GM18858 (cell line): ENCODE measurements around the gene SPANXN3.
"Not testable (repeated sequence)": the region's sequence is repeated elsewhere in the genome, so short reads cannot be mapped to it uniquely, and the experiment has no call there.

Experiments used
- ATAC-seq: cut with Tn5 transposase; IDR thresholded peaks from one replicate; pipeline ENCODE4 v1.9.1; 2021; ENCODE audit not compliant: unreplicated experiment

Gene SPANXN3, protein sequence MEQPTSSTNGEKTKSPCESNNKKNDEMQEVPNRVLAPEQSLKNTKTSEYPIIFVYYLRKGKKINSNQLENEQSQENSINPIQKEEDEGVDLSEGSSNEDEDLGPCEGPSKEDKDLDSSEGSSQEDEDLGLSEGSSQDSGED

DNA sequence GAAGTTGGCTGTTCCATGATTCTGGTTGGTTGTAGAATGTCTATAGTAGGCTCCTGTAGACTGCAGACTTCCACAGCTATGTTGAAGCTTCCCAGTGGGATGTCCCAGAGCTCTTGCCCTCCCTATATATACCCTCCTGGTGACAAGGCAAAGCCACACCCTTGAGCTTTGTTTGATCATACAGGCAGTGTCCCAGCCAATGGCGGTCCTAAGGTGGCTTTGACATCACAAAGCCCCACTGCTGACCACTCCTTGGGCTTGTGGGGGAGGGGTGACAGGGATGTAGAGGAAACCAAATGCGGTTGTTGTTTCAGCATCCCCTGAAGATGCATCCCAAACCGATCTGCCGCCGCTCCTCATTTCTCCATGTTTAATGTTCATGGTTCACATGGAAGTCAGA lies at the start of gene SPANXN3:
SPANXN3 (minus strand) TSS at position 101 of the 400 bp plus-strand sequence; CDS start at position 17, 84 bp downstream.
- ATAC-seq: not testable (repeated sequence)

- no peak for ATAC-seq
These were observed 18.9 kb upstream of the SPANXN3 start for GRCh38 chrX:143536176-143536575.

GRCh38 chrX:143502196-143502595 lies 15.1 kb downstream of the SPANXN3 start:
- ATAC-seq: not testable (repeated sequence)

GRCh38 chrX:143500751-143501150 lies 16.5 kb downstream of the SPANXN3 start:
- no peak for ATAC-seq

DNA sequence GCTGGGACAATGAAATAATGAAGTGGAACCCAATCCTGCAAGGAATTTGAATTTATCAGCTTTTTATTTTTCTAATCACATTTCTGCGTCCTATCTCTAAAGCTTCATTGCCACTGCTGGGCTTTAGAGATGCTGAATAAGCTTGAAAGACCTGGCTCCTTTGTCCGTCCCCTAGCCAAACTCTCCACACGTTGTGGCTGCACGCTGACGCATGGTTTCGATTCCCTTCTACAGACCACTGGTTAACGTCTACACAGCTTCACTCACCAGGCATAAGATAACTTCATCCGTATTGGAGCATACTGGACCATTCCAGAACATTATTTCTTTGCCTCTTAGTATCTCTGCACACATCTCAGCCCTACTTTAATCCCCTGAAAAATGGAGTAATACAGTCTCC lies 31.2 kb downstream of the SPANXN3 start:
- no peak for ATAC-seq

- no peak for ATAC-seq
These were observed 40.5 kb downstream of the SPANXN3 start for GRCh38 chrX:143476751-143477150.

GRCh38 chrX:143472347-143472938 lies 44.8 kb downstream of the SPANXN3 start:
- no peak for ATAC-seq

DNA sequence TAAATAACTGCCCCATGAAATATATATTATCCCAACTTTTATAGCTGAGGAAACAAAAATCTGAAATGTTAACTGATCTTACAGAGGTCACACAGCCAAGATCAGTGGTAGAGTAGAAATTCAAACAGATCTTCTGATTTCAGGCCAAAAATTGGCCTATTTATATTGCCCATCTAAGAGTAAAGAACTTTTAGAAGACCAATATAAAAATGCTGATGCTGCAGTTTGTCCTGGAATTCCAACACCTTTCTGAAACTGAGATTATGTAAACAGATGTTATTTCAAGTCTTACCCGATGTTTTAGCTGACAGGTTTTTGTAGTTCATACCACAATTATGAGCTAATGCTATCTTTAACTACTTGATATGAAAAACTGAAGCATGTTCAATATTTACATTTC lies 51.1 kb downstream of the SPANXN3 start:
- no peak for ATAC-seq

DNA sequence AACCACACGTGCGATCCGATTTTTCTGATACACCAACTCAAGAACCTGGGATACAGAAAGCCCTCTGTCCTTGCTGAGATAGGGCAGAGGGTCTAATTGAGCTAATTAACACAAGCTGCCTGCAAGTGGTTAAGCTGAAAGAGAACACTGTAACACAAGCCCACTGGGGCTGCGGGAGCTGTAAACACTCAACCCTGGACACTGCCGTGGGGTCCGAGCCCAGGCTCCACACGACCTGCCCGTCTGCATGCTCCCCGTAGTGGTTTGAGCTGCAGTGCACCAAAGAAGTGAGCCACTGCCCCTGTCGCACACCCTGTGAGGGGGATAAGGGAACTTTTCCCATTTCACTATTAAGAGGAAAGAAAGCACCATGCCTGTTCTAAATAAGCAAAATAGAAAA lies 54.6 kb downstream of the SPANXN3 start:
- no peak for ATAC-seq

GRCh38 chrX:143461606-143462005 lies 55.7 kb downstream of the SPANXN3 start:
- no peak for ATAC-seq
